Memory B cell (primary cell): ENCODE measurements around the gene SLC2A4RG.

ENCODE experiments used
- ATAC-seq: fragments of 150-1000 bp; cut with Tn5 transposase; 2 replicates; pipeline ENCODE4 v1.10.0; 2021; ENCODE audit warnings: low read depth, mild to moderate bottlenecking, moderate library complexity
- DNase-seq, 2 donors: peaks; one replicate each; pipeline ENCODE4 v3.0.0; 2022; ENCODE audit warnings: low spot score in 2 of 2
- H3K27ac Mint-ChIP-seq: one replicate; pipeline ENCODE4 v1.8.0; 2022; ENCODE audit warnings: mild to moderate bottlenecking, moderate library complexity, mixed read lengths
- H3K27me3 Mint-ChIP-seq: one replicate; pipeline ENCODE4 v1.8.0; 2022; ENCODE audit warnings: mixed read lengths
- H3K36me3 Mint-ChIP-seq: one replicate; pipeline ENCODE4 v1.8.0; 2022; ENCODE audit warnings: mild to moderate bottlenecking, mixed read lengths
- H3K4me1 Mint-ChIP-seq: one replicate; pipeline ENCODE4 v1.8.0; 2022; ENCODE audit warnings: mixed read lengths
- H3K4me3 Mint-ChIP-seq: one replicate; pipeline ENCODE4 v1.8.0; 2022; ENCODE audit warnings: mild to moderate bottlenecking, moderate library complexity, mixed read lengths
- H3K9me3 Mint-ChIP-seq: one replicate; pipeline ENCODE4 v1.8.0; 2022; ENCODE audit warnings: mixed read lengths

SLC2A4RG gene

GRCh38 chr20:63703976-63704748 is 35.4 kb upstream of the SLC2A4RG start:
- DNase-seq, result no peak
- H3K4me3 Mint-ChIP-seq, result no peak overlapping the region
- H3K9me3 Mint-ChIP-seq, result no peaks in the 10 kb centered on the region
- peaks cover 22% of the 10 kb centered on the region for H3K4me1 Mint-ChIP-seq
- H3K27me3 Mint-ChIP-seq, result no peaks in the 10 kb centered on the region
- H3K27ac Mint-ChIP-seq, result no peak overlapping the region
- H3K36me3 Mint-ChIP-seq, result peaks cover 7% of the 10 kb centered on the region
- no peak for ATAC-seq

GRCh38 chr20:63704749-63705117 is 34.8 kb upstream of the SLC2A4RG start:
- Mint-ChIP-seq H3K4me1 (peaks cover 19% of the 10 kb centered on the region), H3K36me3 (peaks cover 7% of the 10 kb centered on the region), H3K27me3 (no peaks in the 10 kb centered on the region), H3K9me3 (no peaks in the 10 kb centered on the region), H3K27ac (no peak overlapping the region), H3K4me3 (no peak overlapping the region)
- ATAC-seq, result no peak
- DNase-seq, result no peak

GRCh38 chr20:63705232-63706026 is 34.1 kb upstream of the SLC2A4RG start:
- Mint-ChIP-seq H3K4me1 (peaks cover 19% of the 10 kb centered on the region), H3K27ac (no peak overlapping the region), H3K27me3 (no peaks in the 10 kb centered on the region), H3K36me3 (peaks cover 9% of the 10 kb centered on the region), H3K4me3 (no peak overlapping the region), H3K9me3 (no peaks in the 10 kb centered on the region)
- DNase-seq (no peak), ATAC-seq (no peak)

GRCh38 chr20:63706027-63706695 is 33.4 kb upstream of the SLC2A4RG start:
- ATAC-seq, result no peak
- Mint-ChIP-seq H3K9me3 (no peaks in the 10 kb centered on the region), H3K27me3 (no peaks in the 10 kb centered on the region), H3K36me3 (peaks cover 15% of the 10 kb centered on the region), H3K4me1 (peaks cover 23% of the 10 kb centered on the region), H3K4me3 (peak overlapping the region; percentile 88), H3K27ac (peak overlapping the region; percentile 84)
- no peak for DNase-seq

GRCh38 chr20:63706852-63707557 is 32.6 kb upstream of the SLC2A4RG start:
- Mint-ChIP-seq H3K27me3 (no peaks in the 10 kb centered on the region), H3K9me3 (no peaks in the 10 kb centered on the region), H3K4me3 (peak overlapping the region; percentile 88), H3K36me3 (peaks cover 20% of the 10 kb centered on the region), H3K4me1 (peaks cover 23% of the 10 kb centered on the region), H3K27ac (peak overlapping the region; percentile 84)
- ATAC-seq, result peak; percentile 48
- peak; percentile 18 to 58 for DNase-seq

GRCh38 chr20:63707558-63708300 is 31.8 kb upstream of the SLC2A4RG start, which contains the start of the genes ARFRP1 and ZGPAT:
Gene ARFRP1, minus strand, starts transcription at chr20:63707976. Its CDS starts 885 bp downstream, at chr20:63707091.
Gene ZGPAT, plus strand, starts transcription at chr20:63708039. Its CDS starts 542 bp downstream, at chr20:63708581.
- ATAC-seq (peak; percentile 85), DNase-seq (peak; percentile 77 to 84)
- Mint-ChIP-seq H3K4me1 (peaks cover 21% of the 10 kb centered on the region), H3K27me3 (no peaks in the 10 kb centered on the region), H3K9me3 (peaks cover 2% of the 10 kb centered on the region), H3K4me3 (peak within 1 kb of the TSS; percentile 88), H3K27ac (peak within 1 kb of the TSS; percentile 84), H3K36me3 (peaks cover 26% of the 10 kb centered on the region)

GRCh38 chr20:63708301-63709148 is 31.1 kb upstream of the SLC2A4RG start:
- peak; percentile 6 for ATAC-seq
- H3K9me3 Mint-ChIP-seq, result peaks cover 2% of the 10 kb centered on the region
- peak overlapping the region; percentile 84 for H3K27ac Mint-ChIP-seq
- H3K27me3 Mint-ChIP-seq, result no peaks in the 10 kb centered on the region
- H3K4me1 Mint-ChIP-seq, result peaks cover 21% of the 10 kb centered on the region
- peak overlapping the region; percentile 80 for H3K4me3 Mint-ChIP-seq
- peaks cover 26% of the 10 kb centered on the region for H3K36me3 Mint-ChIP-seq
- peak in 1 of 2 donors; percentile 22 for DNase-seq

DNA sequence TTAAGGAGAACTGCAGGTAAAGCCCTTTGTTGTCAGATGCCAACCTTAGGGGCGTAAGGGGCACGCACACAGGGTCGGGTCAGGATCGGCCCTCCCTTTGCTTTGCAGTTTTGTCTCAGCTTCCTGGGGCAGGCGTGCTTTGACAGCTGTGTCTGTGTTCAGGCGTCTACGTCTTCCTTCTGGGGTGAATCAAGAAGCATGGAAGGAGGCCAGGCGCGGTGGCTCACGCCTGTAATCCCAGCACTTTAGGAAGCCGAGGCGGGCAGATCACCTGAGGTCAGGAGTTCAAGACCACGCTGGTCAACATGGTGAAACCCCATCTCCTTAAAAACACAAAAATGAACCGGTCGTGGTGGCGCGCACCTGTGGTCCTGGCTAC is 30.4 kb upstream of the SLC2A4RG start:
- peaks cover 21% of the 10 kb centered on the region for H3K4me1 Mint-ChIP-seq
- peak overlapping the region; percentile 80 for H3K4me3 Mint-ChIP-seq
- peaks cover 2% of the 10 kb centered on the region for H3K9me3 Mint-ChIP-seq
- H3K27ac Mint-ChIP-seq, result no peak overlapping the region
- DNase-seq, result no peak
- no peaks in the 10 kb centered on the region for H3K27me3 Mint-ChIP-seq
- ATAC-seq, result no peak
- peaks cover 27% of the 10 kb centered on the region for H3K36me3 Mint-ChIP-seq

GRCh38 chr20:63711085-63711645 is 28.4 kb upstream of the SLC2A4RG start:
- Mint-ChIP-seq H3K4me3 (no peak overlapping the region), H3K27ac (no peak overlapping the region), H3K36me3 (peaks cover 37% of the 10 kb centered on the region), H3K9me3 (peaks cover 4% of the 10 kb centered on the region), H3K27me3 (no peaks in the 10 kb centered on the region), H3K4me1 (peaks cover 22% of the 10 kb centered on the region)
- DNase-seq (no peak), ATAC-seq (no peak)

DNA sequence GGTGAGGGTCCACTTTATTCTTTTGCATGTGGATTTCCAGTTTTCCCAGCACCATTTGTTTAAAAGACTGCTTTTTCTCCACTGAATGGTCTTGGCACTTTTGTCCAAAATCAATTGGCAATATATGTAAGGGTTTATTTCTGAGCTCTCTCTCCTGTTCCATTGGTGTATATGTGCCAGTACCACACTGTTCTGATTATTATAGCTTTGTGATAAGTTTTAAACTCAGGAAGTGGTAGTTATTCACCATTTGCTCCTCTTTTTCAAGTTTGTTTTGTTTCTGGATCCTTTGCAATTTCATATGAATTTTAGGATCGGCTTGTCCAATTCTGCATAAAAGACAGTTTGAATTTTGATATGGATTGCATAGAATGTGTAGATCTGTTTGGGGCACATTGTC is 27.4 kb upstream of the SLC2A4RG start:
- peaks cover 14% of the 10 kb centered on the region for H3K4me1 Mint-ChIP-seq
- DNase-seq (no peak), ATAC-seq (no peak)
- H3K4me3 Mint-ChIP-seq, result no peak overlapping the region
- H3K9me3 Mint-ChIP-seq, result peaks cover 4% of the 10 kb centered on the region
- no peak overlapping the region for H3K27ac Mint-ChIP-seq
- H3K36me3 Mint-ChIP-seq, result peaks cover 46% of the 10 kb centered on the region
- H3K27me3 Mint-ChIP-seq, result no peaks in the 10 kb centered on the region

DNA sequence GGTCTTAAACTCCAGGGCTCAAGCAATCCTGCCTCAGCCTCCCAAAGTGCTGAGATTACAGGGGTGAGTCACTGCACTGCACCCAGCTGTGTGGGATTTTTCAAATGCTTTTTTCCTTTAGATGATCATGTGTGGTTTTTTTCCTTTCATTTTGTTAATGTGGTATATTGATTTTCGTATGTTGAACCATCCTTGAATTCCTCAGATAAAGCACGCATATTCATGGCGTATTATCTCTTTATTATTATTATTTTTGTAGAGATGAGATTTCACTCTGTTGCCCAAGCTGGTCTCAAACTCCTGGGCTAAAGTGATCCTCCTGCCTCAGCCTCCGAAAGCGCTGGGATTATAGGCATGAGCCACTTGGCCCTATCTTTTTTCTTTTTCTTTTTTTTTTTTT is 24.7 kb upstream of the SLC2A4RG start:
- Mint-ChIP-seq H3K36me3 (peaks cover 56% of the 10 kb centered on the region), H3K4me3 (no peak overlapping the region), H3K27ac (no peak overlapping the region), H3K4me1 (peaks cover 13% of the 10 kb centered on the region), H3K27me3 (no peaks in the 10 kb centered on the region), H3K9me3 (peaks cover 9% of the 10 kb centered on the region)
- ATAC-seq, result no peak
- no peak for DNase-seq

DNA sequence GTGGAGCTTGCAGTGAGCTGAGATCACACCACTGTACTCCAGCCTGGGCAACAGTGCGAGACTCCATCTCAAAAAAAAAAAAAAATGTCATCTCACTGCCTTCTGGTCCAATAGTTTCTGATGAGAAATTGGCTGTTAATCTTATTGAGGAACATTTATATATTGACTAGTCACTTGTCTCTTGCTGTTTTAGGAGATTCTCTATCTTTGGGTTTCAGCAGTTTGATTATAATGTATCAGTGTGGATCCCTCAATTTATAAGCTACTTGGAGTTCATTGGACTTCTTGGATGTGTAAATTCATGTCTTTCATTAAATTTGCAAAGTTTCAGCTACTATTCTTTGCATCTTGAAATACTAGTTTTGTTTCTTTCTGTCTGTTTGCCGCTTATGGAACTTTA is 20.6 kb upstream of the SLC2A4RG start:
- no peaks in the 10 kb centered on the region for H3K27me3 Mint-ChIP-seq
- H3K4me1 Mint-ChIP-seq, result peaks cover 14% of the 10 kb centered on the region
- ATAC-seq, result no peak
- H3K9me3 Mint-ChIP-seq, result peaks cover 6% of the 10 kb centered on the region
- DNase-seq, result no peak
- H3K4me3 Mint-ChIP-seq, result no peak overlapping the region
- H3K36me3 Mint-ChIP-seq, result peaks cover 53% of the 10 kb centered on the region
- H3K27ac Mint-ChIP-seq, result no peak overlapping the region
